DOHH2 (cell line): ENCODE measurements around the gene PXDC1.

ENCODE experiments used
- CTCF ChIP-seq: fragments of 200-600 bp; sonication (generic); IDR thresholded peaks from one replicate; pipeline ENCODE4 v1.5.1; 2014; ENCODE audit warnings: antibody characterized with exemption, mild to moderate bottlenecking, low read depth, low read length; ENCODE audit not compliant: poor library complexity, severe bottlenecking
- EZH2phosphoT487 ChIP-seq: fragments of 200-600 bp; sonication (generic); IDR thresholded peaks from 2 replicates; pipeline ENCODE4 v1.6.1; 2017; ENCODE audit warnings: borderline replicate concordance, mild to moderate bottlenecking, antibody characterized with exemption, low read length, moderate library complexity, mixed read lengths

DNA sequence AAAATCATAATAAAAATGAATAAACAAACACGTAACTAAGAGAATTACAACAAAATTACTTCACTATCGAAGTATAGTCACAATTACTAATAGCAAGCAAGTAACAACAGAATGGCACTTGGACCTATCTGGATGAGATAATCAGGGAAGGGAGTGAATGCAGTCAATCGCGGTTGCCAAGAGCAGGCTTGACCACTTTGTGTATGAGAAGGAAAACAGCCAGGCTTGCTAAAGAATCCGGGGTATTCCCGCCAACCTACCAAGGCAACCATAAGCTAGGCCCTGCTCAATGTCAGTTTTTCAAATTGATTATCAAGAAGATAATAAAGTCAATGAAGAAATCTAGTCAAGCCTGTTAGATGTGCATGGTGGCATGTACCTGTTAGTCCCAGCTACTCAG is 39.7 kb downstream of the PXDC1 start:
- no peak for TF ChIP-seq CTCF
- TF ChIP-seq EZH2phosphoT487: no peak
